ENCODE data around the gene ABCB11. TPM values are rescaled to one million over a fixed set of nuclear protein-coding genes. Genes with fewer than 3 reads are reported as not detected.

ABCB11 gene
- total RNA-seq, 3 donors from 2014 or later = under 0.01 to 18.4 (median 0.66) TPM

GRCh38 chr2:169023161-169023560, 8.0 kb downstream of the ABCB11 start:
- no peaks in the 10 kb centered on the region for H3K27me3 ChIP-seq
- no peaks in the 10 kb centered on the region for H3K36me3 ChIP-seq
- DNase-seq (ENCODE audit: low spot score in 2 of 2) = no peak
- H3K27ac ChIP-seq = no peak overlapping the region
- TF ChIP-seq, protein P1, sequence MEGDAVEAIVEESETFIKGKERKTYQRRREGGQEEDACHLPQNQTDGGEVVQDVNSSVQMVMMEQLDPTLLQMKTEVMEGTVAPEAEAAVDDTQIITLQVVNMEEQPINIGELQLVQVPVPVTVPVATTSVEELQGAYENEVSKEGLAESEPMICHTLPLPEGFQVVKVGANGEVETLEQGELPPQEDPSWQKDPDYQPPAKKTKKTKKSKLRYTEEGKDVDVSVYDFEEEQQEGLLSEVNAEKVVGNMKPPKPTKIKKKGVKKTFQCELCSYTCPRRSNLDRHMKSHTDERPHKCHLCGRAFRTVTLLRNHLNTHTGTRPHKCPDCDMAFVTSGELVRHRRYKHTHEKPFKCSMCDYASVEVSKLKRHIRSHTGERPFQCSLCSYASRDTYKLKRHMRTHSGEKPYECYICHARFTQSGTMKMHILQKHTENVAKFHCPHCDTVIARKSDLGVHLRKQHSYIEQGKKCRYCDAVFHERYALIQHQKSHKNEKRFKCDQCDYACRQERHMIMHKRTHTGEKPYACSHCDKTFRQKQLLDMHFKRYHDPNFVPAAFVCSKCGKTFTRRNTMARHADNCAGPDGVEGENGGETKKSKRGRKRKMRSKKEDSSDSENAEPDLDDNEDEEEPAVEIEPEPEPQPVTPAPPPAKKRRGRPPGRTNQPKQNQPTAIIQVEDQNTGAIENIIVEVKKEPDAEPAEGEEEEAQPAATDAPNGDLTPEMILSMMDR (IDR thresholded peaks at IDR 0.05) = no peak
- TF ChIP-seq POLR2A (IDR thresholded peaks at IDR 0.05) = no peak
- no peak for TF ChIP-seq POLR2AphosphoS5 (IDR thresholded peaks at IDR 0.05)
- no peak overlapping the region for H3K4me3 ChIP-seq
- no peaks in the 10 kb centered on the region for H3K4me1 ChIP-seq
- H3K9me3 ChIP-seq = no peaks in the 10 kb centered on the region
- intact Hi-C loops (cut with DNase I; ENCODE audit: low total_unique reads) = no loop called here

- Histone ChIP-seq H3K4me3 (no peak overlapping the region), H3K36me3 (no peaks in the 10 kb centered on the region), H3K9me3 (no peaks in the 10 kb centered on the region), H3K27me3 (no peaks in the 10 kb centered on the region), H3K4me1 (no peaks in the 10 kb centered on the region), H3K27ac (no peak overlapping the region)
- no peak for DNase-seq (ENCODE audit: low spot score in 2 of 2)
- no peak for TF ChIP-seq POLR2A (IDR thresholded peaks at IDR 0.05)
- TF ChIP-seq, protein P1 (IDR thresholded peaks at IDR 0.05) = no peak
- no peak for TF ChIP-seq POLR2AphosphoS5 (IDR thresholded peaks at IDR 0.05)
- intact Hi-C loops (cut with DNase I; ENCODE audit: low total_unique reads) = no loop called here
Observed at GRCh38 chr2:169018390-169018789, 12.7 kb downstream of the ABCB11 start.

- DNase-seq (ENCODE audit: low spot score in 2 of 2) = no peak
- Histone ChIP-seq H3K9me3 (no peaks in the 10 kb centered on the region), H3K36me3 (no peaks in the 10 kb centered on the region), H3K27me3 (no peaks in the 10 kb centered on the region), H3K4me3 (no peak overlapping the region), H3K27ac (no peak overlapping the region), H3K4me1 (no peaks in the 10 kb centered on the region)
- intact Hi-C loops (cut with DNase I; ENCODE audit: low total_unique reads) = no loop called here
- TF ChIP-seq, protein P1 (IDR thresholded peaks at IDR 0.05) = no peak
- TF ChIP-seq POLR2AphosphoS5 (IDR thresholded peaks at IDR 0.05) = no peak
- no peak for TF ChIP-seq POLR2A (IDR thresholded peaks at IDR 0.05)
Observed at GRCh38 chr2:169015943-169016342, 15.2 kb downstream of the ABCB11 start.

GRCh38 chr2:169014780-169015179, 16.3 kb downstream of the ABCB11 start:
- intact Hi-C loops (cut with DNase I; ENCODE audit: low total_unique reads) = no loop called here

GRCh38 chr2:169013628-169014026, 17.5 kb downstream of the ABCB11 start:
- intact Hi-C loops (cut with DNase I; ENCODE audit: low total_unique reads) = no loop called here
- TF ChIP-seq POLR2AphosphoS5 (IDR thresholded peaks at IDR 0.05) = no peak
- TF ChIP-seq, protein P1 (IDR thresholded peaks at IDR 0.05) = no peak
- no peak for TF ChIP-seq POLR2A (IDR thresholded peaks at IDR 0.05)
- H3K4me3 ChIP-seq = no peak overlapping the region
- H3K27ac ChIP-seq = no peak overlapping the region
- no peaks in the 10 kb centered on the region for H3K9me3 ChIP-seq
- DNase-seq (ENCODE audit: low spot score in 2 of 2) = no peak
- no peaks in the 10 kb centered on the region for H3K27me3 ChIP-seq
- no peaks in the 10 kb centered on the region for H3K4me1 ChIP-seq
- no peaks in the 10 kb centered on the region for H3K36me3 ChIP-seq

More at GRCh38 chr2:169014780-169015179, 16.3 kb downstream of the ABCB11 start:
- Histone ChIP-seq H3K9me3 (no peaks in the 10 kb centered on the region), H3K36me3 (no peaks in the 10 kb centered on the region), H3K27ac (no peak overlapping the region), H3K4me1 (no peaks in the 10 kb centered on the region), H3K4me3 (no peak overlapping the region), H3K27me3 (no peaks in the 10 kb centered on the region)
- TF ChIP-seq POLR2AphosphoS5 (IDR thresholded peaks at IDR 0.05) (no peak), POLR2A (IDR thresholded peaks at IDR 0.05) (no peak)
- TF ChIP-seq, protein P1 (IDR thresholded peaks at IDR 0.05) = no peak
- no peak for DNase-seq (ENCODE audit: low spot score in 2 of 2)

All from breast epithelium (tissue), 4 donors.